H1 (cell line): ENCODE results near the gene CACNA1C. TPM values are rescaled to one million over a fixed set of nuclear protein-coding genes. Genes with fewer than 3 reads are reported as not detected.

Experiments used
- CTCF ChIA-PET: fragments of 300-600 bp; sonication (Branson Sonifier 250); formaldehyde crosslinking; loops from one replicate; lab custom pipeline; 2021; ENCODE audit not compliant: partially characterized antibody; lab: Charles Lee
- POLR2A ChIA-PET: fragments of 300-600 bp; sonication (Branson Sonifier 250); formaldehyde crosslinking; loops from one replicate; lab custom pipeline; 2021; ENCODE audit warnings: inconsistent platforms; ENCODE audit not compliant: partially characterized antibody; lab: Charles Lee
- DNase-seq, 2 experiments: peaks; one replicate each; pipeline versions ENCODE4 v3.0.0 to v3.0.0-alpha.2; 2010 to 2022; ENCODE audit warnings: low spot score in 2 of 2, low read depth in 1 of 2, mixed read lengths in 1 of 2
- FAIRE-seq: peaks from 2 replicates; lab custom pipeline; 2011; peaks lifted over from hg19 to GRCh38; lab: Jason Lieb, UNC
- H2AFZ ChIP-seq: 2 replicates; pipeline ENCODE4 v1.8.1; 2012; ENCODE audit warnings: low read length, inconsistent platforms
- H2AK5ac ChIP-seq: 2 replicates; pipeline ENCODE4 v1.6.1; 2013; ENCODE audit warnings: low read depth, low read length
- H2BK120ac ChIP-seq: replicated peaks from 2 replicates; pipeline ENCODE3; 2013; ENCODE audit warnings: low read depth, low read length, inconsistent platforms
- H2BK12ac ChIP-seq: 2 replicates; pipeline ENCODE4 v1.6.1; 2013; ENCODE audit warnings: low read depth, low read length
- H2BK15ac ChIP-seq: 2 replicates; pipeline ENCODE4 v1.6.1; 2013; ENCODE audit warnings: low read length
- H2BK20ac ChIP-seq: 2 replicates; pipeline ENCODE4 v1.6.1; 2013; ENCODE audit warnings: low read length
- H2BK5ac ChIP-seq: 2 replicates; pipeline ENCODE4 v1.6.1; 2013; ENCODE audit warnings: low read depth, low read length
- H3K14ac ChIP-seq: 2 replicates; pipeline ENCODE4 v1.6.1; 2013; ENCODE audit warnings: inconsistent platforms; ENCODE audit not compliant: insufficient read length
- H3K18ac ChIP-seq: 2 replicates; pipeline ENCODE4 v1.6.1; 2013; ENCODE audit warnings: low read length; ENCODE audit errors: extremely low read depth
- H3K23ac ChIP-seq: 2 replicates; pipeline ENCODE4 v1.6.1; 2013; ENCODE audit warnings: inconsistent platforms; ENCODE audit not compliant: insufficient read length
- H3K23me2 ChIP-seq: 2 replicates; pipeline ENCODE4 v1.6.1; 2013; ENCODE audit warnings: low read depth, low read length
- H3K27ac ChIP-seq: 2 replicates; pipeline ENCODE4 v1.6.1; 2011; ENCODE audit warnings: low read depth, low read length, inconsistent platforms
- H3K27me3 ChIP-seq, 4 experiments: replicated peaks in 1 of 4; 1 replicate in 1 of 4; 2 replicates in 3 of 4; pipeline versions ENCODE4 v1.6.1 to v1.8.1; 2011 to 2013; ENCODE audit warnings: low read length in 3 of 4, mild to moderate bottlenecking in 3 of 4, inconsistent platforms in 2 of 4, mixed read lengths in 2 of 4, moderate library complexity in 1 of 4; ENCODE audit not compliant: control insufficient read depth in 3 of 4, insufficient read depth in 3 of 4; ENCODE audit errors: extremely low read depth in 1 of 4
- H3K36me3 ChIP-seq, 4 experiments: 2 replicates each; pipeline versions ENCODE4 v1.6.1 to v1.8.1; 2011 to 2013; ENCODE audit warnings: mild to moderate bottlenecking in 4 of 4, low read length in 3 of 4, moderate library complexity in 2 of 4, control low read depth in 1 of 4, inconsistent platforms in 1 of 4; ENCODE audit not compliant: insufficient read depth in 4 of 4, control insufficient read depth in 2 of 4
- H3K4ac ChIP-seq: replicated peaks from 2 replicates; pipeline ENCODE3; 2013; ENCODE audit warnings: low read length, low read depth, mixed read lengths, inconsistent platforms; ENCODE audit not compliant: insufficient read length
- H3K4me1 ChIP-seq, 4 experiments: replicated peaks in 1 of 4; 1 replicate in 1 of 4; 2 replicates in 3 of 4; pipeline versions ENCODE4 v1.6.1 to v1.8.1; 2011 to 2013; ENCODE audit warnings: low read length in 3 of 4, inconsistent platforms in 2 of 4, mixed read lengths in 1 of 4; ENCODE audit not compliant: insufficient read depth in 4 of 4, control insufficient read depth in 3 of 4
- H3K4me2 ChIP-seq, 2 experiments: 2 replicates each; pipeline versions ENCODE4 v1.6.1 to v1.8.1; 2011 to 2013; ENCODE audit warnings: low read depth in 2 of 2, low read length in 2 of 2, control low read depth in 1 of 2, inconsistent platforms in 1 of 2, mild to moderate bottlenecking in 1 of 2; ENCODE audit not compliant: insufficient read depth in 1 of 2
- H3K4me3 ChIP-seq, 4 experiments: fragments of 200-600, 300-600 bp in 1 of 4; sonication (generic), shearing (Covaris generic), sonication (Bioruptor Twin) in 1 of 4; 2 replicates each; pipeline versions ENCODE4 v1.5.1 to v1.8.1; 2011 to 2016; ENCODE audit warnings: low read length in 4 of 4, low read depth in 3 of 4, control low read depth in 2 of 4, inconsistent platforms in 2 of 4, mild to moderate bottlenecking in 2 of 4, mixed read lengths in 1 of 4, moderate library complexity in 1 of 4; ENCODE audit not compliant: insufficient read depth in 2 of 4; ENCODE audit errors: extremely low read depth in 1 of 4
- H3K56ac ChIP-seq: replicated peaks from 2 replicates; pipeline ENCODE3; 2013; ENCODE audit warnings: low read depth, mild to moderate bottlenecking, mixed read lengths, low read length, inconsistent platforms; ENCODE audit not compliant: insufficient read length
- H3K79me1 ChIP-seq: 2 replicates; pipeline ENCODE4 v1.6.1; 2013; ENCODE audit warnings: low read depth, low read length, control low read depth
- H3K79me2 ChIP-seq, 2 experiments: 2 replicates each; pipeline versions ENCODE4 v1.6.1 to v1.8.1; 2012 to 2013; ENCODE audit warnings: low read length in 2 of 2, mild to moderate bottlenecking in 2 of 2, inconsistent platforms in 1 of 2; ENCODE audit not compliant: insufficient read depth in 2 of 2, control insufficient read depth in 1 of 2
- H3K9ac ChIP-seq, 4 experiments: replicated peaks in 1 of 4; 1 replicate in 1 of 4; 2 replicates in 3 of 4; pipeline versions ENCODE4 v1.6.1 to v1.8.1; 2011 to 2013; ENCODE audit warnings: low read depth in 3 of 4, low read length in 3 of 4, control low read depth in 2 of 4, mild to moderate bottlenecking in 2 of 4, moderate library complexity in 2 of 4, inconsistent platforms in 1 of 4; ENCODE audit errors: extremely low read depth in 1 of 4
- H3K9me3 ChIP-seq, 2 experiments: 2 replicates each; pipeline versions ENCODE4 v1.6.1 to v1.8.1; 2012 to 2013; ENCODE audit warnings: mild to moderate bottlenecking in 2 of 2, moderate library complexity in 2 of 2, control low read depth in 1 of 2, inconsistent platforms in 1 of 2, low read depth in 1 of 2, low read length in 1 of 2, mixed read lengths in 1 of 2; ENCODE audit not compliant: insufficient read depth in 2 of 2
- H4K20me1 ChIP-seq, 2 experiments: replicated peaks in 1 of 2; 2 replicates each; pipeline versions ENCODE3 to v1.8.1; 2011 to 2013; ENCODE audit warnings: inconsistent platforms in 2 of 2, low read length in 2 of 2, mild to moderate bottlenecking in 1 of 2; ENCODE audit not compliant: insufficient read depth in 2 of 2, control insufficient read depth in 1 of 2
- H4K5ac ChIP-seq: 2 replicates; pipeline ENCODE4 v1.6.1; 2013; ENCODE audit warnings: low read length, low read depth, mixed read lengths, inconsistent platforms; ENCODE audit not compliant: insufficient read length
- H4K8ac ChIP-seq: 2 replicates; pipeline ENCODE4 v1.8.0; 2013; ENCODE audit warnings: mild to moderate bottlenecking, moderate library complexity, low read length, inconsistent platforms; ENCODE audit not compliant: insufficient read depth; ENCODE audit errors: extremely low read depth
- H4K91ac ChIP-seq: replicated peaks from 2 replicates; pipeline ENCODE3; 2013; ENCODE audit warnings: low read length, mixed read lengths, inconsistent platforms; ENCODE audit not compliant: insufficient read length
- ATF2 ChIP-seq: IDR thresholded peaks from 2 replicates; pipeline ENCODE4 v1.6.1; 2012; ENCODE audit warnings: low read length, inconsistent platforms
- BACH1 ChIP-seq: IDR thresholded peaks from 2 replicates; pipeline ENCODE4 v1.6.1; 2012; ENCODE audit warnings: low read length, improper control_type of control experiment
- BCL11A ChIP-seq, 2 experiments: IDR thresholded peaks; one replicate each; pipeline ENCODE4 v1.6.1; 2011; ENCODE audit warnings: low read depth in 2 of 2, low read length in 2 of 2, mild to moderate bottlenecking in 2 of 2
- CBX8 ChIP-seq: fragments of 300-800, 300-1000 bp; sonication (generic); IDR thresholded peaks from 2 replicates; pipeline ENCODE4 v1.7.1; 2016; ENCODE audit warnings: low read depth, low read length, borderline replicate concordance
- GTF2F1 ChIP-seq: IDR thresholded peaks from 2 replicates; pipeline ENCODE4 v1.6.1; 2012; ENCODE audit warnings: low read depth, low read length, improper control_type of control experiment, borderline replicate concordance
- JUN ChIP-seq: IDR thresholded peaks from 2 replicates; pipeline ENCODE4 v1.6.1; 2011; ENCODE audit warnings: low read depth, mild to moderate bottlenecking, improper control_type of control experiment, low read length
- MAX ChIP-seq: IDR thresholded peaks from 2 replicates; pipeline ENCODE4 v1.6.1; 2012; ENCODE audit warnings: inconsistent platforms
- PHF8 ChIP-seq: fragments of 200-600 bp; sonication (generic); conservative IDR thresholded peaks from 2 replicates; pipeline ENCODE4 v1.7.1; 2012; ENCODE audit warnings: low read depth, mild to moderate bottlenecking, inconsistent platforms, low read length, moderate library complexity
- SP1 ChIP-seq: IDR thresholded peaks from 2 replicates; pipeline ENCODE4 v1.6.1; 2011; ENCODE audit warnings: low read depth, low read length
- SRF ChIP-seq: IDR thresholded peaks from 2 replicates; pipeline ENCODE4 v1.6.1; 2011; ENCODE audit warnings: mild to moderate bottlenecking, low read depth, low read length, moderate library complexity
- TCF12 ChIP-seq: IDR thresholded peaks from 2 replicates; pipeline ENCODE4 v1.6.1; 2011; ENCODE audit warnings: low read depth, mild to moderate bottlenecking, low read length
- WGBS, 2 experiments: shearing (Covaris generic) in 1 of 2; methylation state at CpG; one replicate each; pipeline versions ENCODE4 v1.1.6 to v1.1.7; 2013 to 2015; ENCODE audit warnings: low lambda C conversion rate in 2 of 2, mixed read lengths in 2 of 2, inconsistent platforms in 1 of 2, low coverage in 1 of 2, missing lambda C conversion rate in 1 of 2; ENCODE audit not compliant: insufficient replicate concordance in 2 of 2, insufficient coverage in 1 of 2, insufficient read length in 1 of 2; ENCODE audit errors: extremely low coverage in 1 of 2, missing lambda C conversion rate in 1 of 2; 5-methylcytosine and 5-hydroxymethylcytosine counted together
- polyA plus RNA-seq, 7 experiments: library from polyadenylated mRNA; depleted of rRNA in 3 of 7; stranded (reverse) in 5 of 7; unstranded in 2 of 7; fragments of >200 nt in 5 of 7; fragments of 200-250 nt in 2 of 7; gene quantifications; 1 replicate in 5 of 7; 2 replicates in 1 of 7; 4 replicates in 1 of 7; pipeline versions ENCODE4 v1.2.1 to v1.2.3, GENCODE V29; 2011 to 2013; ENCODE audit warnings: missing spikeins in 2 of 7, mixed read lengths in 2 of 7
- total RNA-seq: library from RNA; stranded (reverse); fragmentation: NEBNext Ultra II Directional; extraction: Animal tissue kit (Norgen Biotek cat#: 25700); gene quantifications from 2 replicates; pipeline ENCODE4 v1.2.1, GENCODE V29; 2021

The CACNA1C gene
- total and polyA plus RNA-seq, 2 of the 8 experiments (the other 6 are each of a cell fraction or from before 2014, with no cell fraction given), result 1.3 TPM

DNA sequence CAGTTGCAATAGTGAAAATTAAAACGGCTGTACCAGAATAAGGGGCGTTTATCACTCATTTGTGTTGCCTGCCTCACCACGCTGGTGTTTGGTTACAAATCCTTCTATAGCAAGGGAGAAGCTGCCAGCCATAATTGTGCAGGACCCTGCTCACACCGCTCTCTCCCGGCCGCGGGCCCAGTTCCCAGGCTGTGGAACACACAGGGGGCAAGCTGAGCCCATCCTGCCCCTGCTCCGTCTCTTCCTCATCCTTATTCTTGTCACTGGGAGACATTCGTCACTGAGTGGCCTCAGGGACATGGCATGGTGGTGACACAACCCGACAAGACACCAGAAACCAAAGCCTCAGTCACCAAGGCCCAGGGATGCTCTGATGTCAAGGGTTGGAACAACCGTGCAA is 625.6 kb downstream of the CACNA1C start:
- H4K8ac ChIP-seq, result no peak overlapping the region
- no peak overlapping the region for H4K91ac ChIP-seq
- H3K56ac ChIP-seq, result no peak overlapping the region
- H3K4me2 ChIP-seq, result no peak overlapping the region
- peaks cover 0 to 1% of the 10 kb centered on the region in 2 experiments for H4K20me1 ChIP-seq
- TF ChIP-seq SRF (no peak), TCF12 (no peak), MAX (no peak), GTF2F1 (no peak), ATF2 (no peak), CBX8 (no peak), PHF8 (no peak), SP1 (no peak), JUN (no peak), BCL11A (IDR thresholded peaks at IDR 0.05; ENCODE audit: low read depth in 2 of 2, low read length in 2 of 2) (no peak), BACH1 (no peak)
- TF ChIP-seq, all 59 proteins: peak for 0
- no peaks in the 10 kb centered on the region; a peak in 3 of 7 replicates for H3K4me1 ChIP-seq
- FAIRE-seq (no peak), DNase-seq (no peak)
- no peak overlapping the region for H3K23ac ChIP-seq
- 92% methylated on average over 11 of the region's 11 CpGs; no CpG with 5 or more reads in 1 of the 2 experiments for WGBS, 2 experiments
- no peak overlapping the region for H3K27ac ChIP-seq
- H2BK20ac ChIP-seq, result no peak overlapping the region
- no peak overlapping the region for H3K18ac ChIP-seq
- no peaks in the 10 kb centered on the region for H3K79me1 ChIP-seq
- no peaks in the 10 kb centered on the region; a peak in 1 of 4 replicates for H3K9me3 ChIP-seq
- H3K4me3 ChIP-seq, result no peak overlapping the region
- no peaks in the 10 kb centered on the region for H3K79me2 ChIP-seq
- H3K4ac ChIP-seq, result no peak overlapping the region
- H3K14ac ChIP-seq, result no peak overlapping the region
- no peak overlapping the region for H2BK15ac ChIP-seq
- H4K5ac ChIP-seq, result no peak overlapping the region
- H3K9ac ChIP-seq, result no peak overlapping the region
- H2BK12ac ChIP-seq, result no peak overlapping the region
- ChIA-PET POLR2A (interaction anchor here (1.2 kb wide), 1 partner anchor 117 kb away, joined by 5 read pairs; the partner anchor contains the start of gene FKBP4), CTCF (interaction anchor here (1.0 to 3.5 kb wide), 8 partner anchors 9 to 110 kb away, joined by 3 to 23 read pairs (median 6); no protein-coding TSS in a partner anchor)
- H2BK120ac ChIP-seq, result no peak overlapping the region
- no peaks in the 10 kb centered on the region for H3K27me3 ChIP-seq
- H2AK5ac ChIP-seq, result no peak overlapping the region
- no peaks in the 10 kb centered on the region for H3K36me3 ChIP-seq
- no peak overlapping the region for H2AFZ ChIP-seq
- no peak overlapping the region; the same call in 1 of the 2 replicates for H2BK5ac ChIP-seq
- no peaks in the 10 kb centered on the region; the same call in 1 of the 2 replicates for H3K23me2 ChIP-seq
